K562 (cell line): ENCODE data around the gene MCCD1. TPM values are rescaled to one million over a fixed set of nuclear protein-coding genes. Genes with fewer than 3 reads are reported as not detected.

ENCODE experiments used
- ARID1B ChIP-seq: fragments of 450-650 bp; IDR thresholded peaks from 2 replicates; pipeline ENCODE4 v1.6.1; 2016; ENCODE audit warnings: antibody characterized with exemption, mild to moderate bottlenecking, inconsistent platforms
- CC2D1A ChIP-seq: fragments of 450-650 bp; IDR thresholded peaks from 2 replicates; pipeline ENCODE4 v1.6.1; 2017; ENCODE audit warnings: mild to moderate bottlenecking
- DMBX1 ChIP-seq: fragments of 250-450 bp; sonication (Bioruptor Pico); IDR thresholded peaks from 2 replicates; pipeline ENCODE4 v1.8.0; 2022; ENCODE audit warnings: inconsistent platforms, mild to moderate bottlenecking, moderate library complexity, borderline replicate concordance
- FOSL1 ChIP-seq: fragments of 200-800 bp; sonication (Bioruptor generic); conservative IDR thresholded peaks from 2 replicates; pipeline ENCODE4 v1.6.1; 2016; ENCODE audit warnings: missing genetic modification characterization, missing compliant biosample characterization
- FOXA3 ChIP-seq, 2 experiments: fragments of 450-650 bp in 1 of 2; sonication (generic) in 1 of 2; formaldehyde crosslinking; IDR thresholded peaks in 1 of 2; conservative IDR thresholded peaks in 1 of 2; 2 replicates each; pipeline versions ENCODE4 v1.4.0 to v1.8.0; 2020 to 2022; ENCODE audit warnings: mild to moderate bottlenecking in 2 of 2, missing genetic modification reagents in 1 of 2
- KAT2B ChIP-seq: IDR thresholded peaks from one replicate; pipeline ENCODE4 v1.6.1; 2012; ENCODE audit warnings: low read depth, mild to moderate bottlenecking, control low read depth, inconsistent platforms, low read length, moderate library complexity
- SMARCE1 ChIP-seq: fragments of 450-650 bp; IDR thresholded peaks from 2 replicates; pipeline ENCODE4 v1.7.1; 2016; ENCODE audit warnings: mild to moderate bottlenecking
- TAF15 ChIP-seq: fragments of 200-400 bp; formaldehyde crosslinking; IDR thresholded peaks from 2 replicates; pipeline ENCODE4 v1.6.1; 2017; ENCODE audit warnings: mild to moderate bottlenecking, low read depth, low read length, moderate library complexity
- TAL1 ChIP-seq: fragments of 450-650 bp; IDR thresholded peaks from 2 replicates; pipeline ENCODE4 v1.6.1; 2016; ENCODE audit warnings: mild to moderate bottlenecking
- XRCC3 ChIP-seq: fragments of 450-650 bp; IDR thresholded peaks from 2 replicates; pipeline ENCODE4 v1.6.1; 2017; ENCODE audit warnings: mild to moderate bottlenecking, moderate library complexity
- ZFP36 ChIP-seq: fragments of 150-350 bp; IDR thresholded peaks from 2 replicates; pipeline ENCODE4 v1.6.1; 2018; ENCODE audit warnings: low read length, low read depth; ENCODE audit not compliant: partially characterized antibody
- polyA plus RNA-seq, 8 experiments: library from polyadenylated mRNA; depleted of rRNA in 4 of 8; stranded (reverse) in 5 of 8; unstranded in 3 of 8; fragments of >200 nt; fragmentation: Nextera tagmentation in 2 of 8; fragmentation: Illumina TruSeq in 1 of 8; extraction: Ambion mirVana in 2 of 8; extraction: Trizol in 1 of 8; gene quantifications; 2 replicates each; pipeline versions ENCODE4 v1.2.1 to v1.2.3, GENCODE V29; 2011 to 2014; ENCODE audit warnings: inconsistent platforms in 1 of 8, missing spikeins in 1 of 8
- total RNA-seq, 7 experiments: library from RNA; depleted of rRNA in 6 of 7; stranded (reverse); fragments of >200 nt in 6 of 7; fragmentation: Illumina TruSeq in 2 of 7; extraction: Trizol in 2 of 7; gene quantifications; 2 replicates each; pipeline versions ENCODE4 v1.2.1 to v1.2.3, GENCODE V29; 2011 to 2021; ENCODE audit warnings: low replicate concordance in 1 of 7
- TF ChIP-seq, protein P1 (sequence below), 2 experiments: fragments of 450-650 bp in 1 of 2; sonication (generic) in 1 of 2; formaldehyde crosslinking; conservative IDR thresholded peaks; 2 replicates each; pipeline versions ENCODE4 v1.4.0 to v1.8.1; 2020 to 2022; ENCODE audit warnings: mild to moderate bottlenecking in 1 of 2, missing genetic modification reagents in 1 of 2
- TF ChIP-seq, protein P2 (sequence below): fragments of 250-450 bp; sonication (Bioruptor Pico); IDR thresholded peaks from 2 replicates; pipeline ENCODE4 v1.5.0; 2022; ENCODE audit warnings: mild to moderate bottlenecking
- TF ChIP-seq, protein P3 (sequence below): IDR thresholded peaks from 2 replicates; pipeline ENCODE4 v1.6.1; 2011; ENCODE audit not compliant: insufficient read length; ENCODE audit errors: extremely low read depth
- TF ChIP-seq, protein P4 (sequence below): fragments of 250-450 bp; sonication (Bioruptor Pico); IDR thresholded peaks from 2 replicates; pipeline ENCODE4 v1.5.0; 2020; ENCODE audit warnings: mild to moderate bottlenecking
- TF ChIP-seq, protein P5 (sequence below): fragments of 450-650 bp; formaldehyde crosslinking; IDR thresholded peaks from 2 replicates; pipeline ENCODE4 v1.4.0; 2020; ENCODE audit warnings: mild to moderate bottlenecking, mixed read lengths
- TF ChIP-seq, protein P6 (sequence below): fragments of 250-450 bp; sonication (Bioruptor Pico); IDR thresholded peaks from 2 replicates; pipeline ENCODE4 v1.5.0; 2021

Gene MCCD1
- total and polyA plus RNA-seq, 9 of the 15 experiments (the other 6 are each of a cell fraction or from before 2014, with no cell fraction given): not detected

DNA sequence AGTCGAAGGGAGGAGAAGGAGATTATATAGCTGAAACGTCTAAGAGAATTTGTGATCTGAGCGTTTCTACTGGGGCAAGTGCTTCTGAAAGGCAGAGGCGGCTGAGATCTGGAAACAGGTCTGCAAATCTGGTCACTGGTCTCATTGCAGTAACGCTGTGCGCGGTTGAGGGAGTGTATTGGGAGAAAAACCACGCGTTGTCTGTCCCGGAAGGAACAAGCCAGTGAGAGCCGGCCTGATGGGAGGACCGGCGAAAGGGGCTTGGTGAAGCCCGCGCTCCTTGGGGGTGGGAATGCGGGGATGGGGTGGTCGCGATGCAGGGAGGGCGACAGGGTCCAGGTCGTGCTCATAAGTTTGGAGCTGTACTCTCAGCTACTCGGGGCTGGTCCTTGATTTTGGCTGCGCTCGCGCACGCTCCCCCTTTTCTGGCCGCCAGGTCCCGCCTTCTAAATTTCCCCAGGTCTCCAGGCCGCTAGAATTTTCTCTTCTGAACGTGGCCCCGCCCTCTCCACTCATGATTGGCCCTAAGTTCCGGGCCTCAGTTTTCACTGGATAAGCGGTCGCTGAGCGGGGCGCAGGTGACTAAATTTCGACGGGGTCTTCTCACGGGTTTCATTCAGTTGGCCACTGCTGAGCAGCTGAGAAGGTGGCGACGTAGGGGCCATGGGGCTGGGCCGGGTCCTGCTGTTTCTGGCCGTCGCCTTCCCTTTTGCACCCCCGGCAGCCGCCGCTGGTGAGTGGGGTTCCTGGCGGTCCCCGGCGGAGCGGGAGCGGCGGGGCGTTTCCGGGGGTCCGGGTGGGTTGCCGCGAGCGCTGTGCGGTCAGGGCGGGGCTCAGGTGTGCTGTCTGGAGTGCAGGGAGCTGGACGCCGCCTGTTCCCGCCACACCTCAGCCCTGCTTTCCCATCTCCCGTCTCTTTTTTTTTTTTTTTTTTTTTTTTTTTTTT, 31.0 kb upstream of the MCCD1 start, which contains the start of gene MICB (continued):
- TF ChIP-seq, protein P1, sequence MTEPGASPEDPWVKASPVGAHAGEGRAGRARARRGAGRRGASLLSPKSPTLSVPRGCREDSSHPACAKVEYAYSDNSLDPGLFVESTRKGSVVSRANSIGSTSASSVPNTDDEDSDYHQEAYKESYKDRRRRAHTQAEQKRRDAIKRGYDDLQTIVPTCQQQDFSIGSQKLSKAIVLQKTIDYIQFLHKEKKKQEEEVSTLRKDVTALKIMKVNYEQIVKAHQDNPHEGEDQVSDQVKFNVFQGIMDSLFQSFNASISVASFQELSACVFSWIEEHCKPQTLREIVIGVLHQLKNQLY (CRISPR knock-in tag; conservative IDR thresholded peaks at IDR 0.05): no peak
- TF ChIP-seq SMARCE1 (no peak), XRCC3 (no peak), DMBX1 (no peak), FOSL1 (tag) (no peak), FOXA3 (CRISPR knock-in tag; conservative IDR thresholded peaks at IDR 0.05 in 1 of 2, IDR thresholded peaks at IDR 0.05 in 1 of 2) (no peak), ZFP36 (no peak), TAF15 (no peak), KAT2B (no peak), TAL1 (no peak), CC2D1A (no peak), ARID1B (no peak)
- TF ChIP-seq, protein P2, sequence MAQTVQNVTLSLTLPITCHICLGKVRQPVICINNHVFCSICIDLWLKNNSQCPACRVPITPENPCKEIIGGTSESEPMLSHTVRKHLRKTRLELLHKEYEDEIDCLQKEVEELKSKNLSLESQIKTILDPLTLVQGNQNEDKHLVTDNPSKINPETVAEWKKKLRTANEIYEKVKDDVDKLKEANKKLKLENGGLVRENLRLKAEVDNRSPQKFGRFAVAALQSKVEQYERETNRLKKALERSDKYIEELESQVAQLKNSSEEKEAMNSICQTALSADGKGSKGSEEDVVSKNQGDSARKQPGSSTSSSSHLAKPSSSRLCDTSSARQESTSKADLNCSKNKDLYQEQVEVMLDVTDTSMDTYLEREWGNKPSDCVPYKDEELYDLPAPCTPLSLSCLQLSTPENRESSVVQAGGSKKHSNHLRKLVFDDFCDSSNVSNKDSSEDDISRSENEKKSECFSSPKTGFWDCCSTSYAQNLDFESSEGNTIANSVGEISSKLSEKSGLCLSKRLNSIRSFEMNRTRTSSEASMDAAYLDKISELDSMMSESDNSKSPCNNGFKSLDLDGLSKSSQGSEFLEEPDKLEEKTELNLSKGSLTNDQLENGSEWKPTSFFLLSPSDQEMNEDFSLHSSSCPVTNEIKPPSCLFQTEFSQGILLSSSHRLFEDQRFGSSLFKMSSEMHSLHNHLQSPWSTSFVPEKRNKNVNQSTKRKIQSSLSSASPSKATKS (CRISPR knock-in tag): no peak
- TF ChIP-seq, protein P3, sequence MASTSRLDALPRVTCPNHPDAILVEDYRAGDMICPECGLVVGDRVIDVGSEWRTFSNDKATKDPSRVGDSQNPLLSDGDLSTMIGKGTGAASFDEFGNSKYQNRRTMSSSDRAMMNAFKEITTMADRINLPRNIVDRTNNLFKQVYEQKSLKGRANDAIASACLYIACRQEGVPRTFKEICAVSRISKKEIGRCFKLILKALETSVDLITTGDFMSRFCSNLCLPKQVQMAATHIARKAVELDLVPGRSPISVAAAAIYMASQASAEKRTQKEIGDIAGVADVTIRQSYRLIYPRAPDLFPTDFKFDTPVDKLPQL: peak; percentile 34
- TF ChIP-seq, protein P4, sequence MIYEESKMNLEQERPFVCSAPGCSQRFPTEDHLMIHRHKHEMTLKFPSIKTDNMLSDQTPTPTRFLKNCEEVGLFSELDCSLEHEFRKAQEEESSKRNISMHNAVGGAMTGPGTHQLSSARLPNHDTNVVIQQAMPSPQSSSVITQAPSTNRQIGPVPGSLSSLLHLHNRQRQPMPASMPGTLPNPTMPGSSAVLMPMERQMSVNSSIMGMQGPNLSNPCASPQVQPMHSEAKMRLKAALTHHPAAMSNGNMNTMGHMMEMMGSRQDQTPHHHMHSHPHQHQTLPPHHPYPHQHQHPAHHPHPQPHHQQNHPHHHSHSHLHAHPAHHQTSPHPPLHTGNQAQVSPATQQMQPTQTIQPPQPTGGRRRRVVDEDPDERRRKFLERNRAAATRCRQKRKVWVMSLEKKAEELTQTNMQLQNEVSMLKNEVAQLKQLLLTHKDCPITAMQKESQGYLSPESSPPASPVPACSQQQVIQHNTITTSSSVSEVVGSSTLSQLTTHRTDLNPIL (CRISPR knock-in tag): no peak
- TF ChIP-seq, protein P5, sequence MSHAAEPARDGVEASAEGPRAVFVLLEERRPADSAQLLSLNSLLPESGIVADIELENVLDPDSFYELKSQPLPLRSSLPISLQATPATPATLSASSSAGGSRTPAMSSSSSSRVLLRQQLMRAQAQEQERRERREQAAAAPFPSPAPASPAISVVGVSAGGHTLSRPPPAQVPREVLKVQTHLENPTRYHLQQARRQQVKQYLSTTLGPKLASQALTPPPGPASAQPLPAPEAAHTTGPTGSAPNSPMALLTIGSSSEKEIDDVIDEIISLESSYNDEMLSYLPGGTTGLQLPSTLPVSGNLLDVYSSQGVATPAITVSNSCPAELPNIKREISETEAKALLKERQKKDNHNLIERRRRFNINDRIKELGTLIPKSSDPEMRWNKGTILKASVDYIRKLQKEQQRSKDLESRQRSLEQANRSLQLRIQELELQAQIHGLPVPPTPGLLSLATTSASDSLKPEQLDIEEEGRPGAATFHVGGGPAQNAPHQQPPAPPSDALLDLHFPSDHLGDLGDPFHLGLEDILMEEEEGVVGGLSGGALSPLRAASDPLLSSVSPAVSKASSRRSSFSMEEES (CRISPR knock-in tag): no peak
- TF ChIP-seq, protein P6, sequence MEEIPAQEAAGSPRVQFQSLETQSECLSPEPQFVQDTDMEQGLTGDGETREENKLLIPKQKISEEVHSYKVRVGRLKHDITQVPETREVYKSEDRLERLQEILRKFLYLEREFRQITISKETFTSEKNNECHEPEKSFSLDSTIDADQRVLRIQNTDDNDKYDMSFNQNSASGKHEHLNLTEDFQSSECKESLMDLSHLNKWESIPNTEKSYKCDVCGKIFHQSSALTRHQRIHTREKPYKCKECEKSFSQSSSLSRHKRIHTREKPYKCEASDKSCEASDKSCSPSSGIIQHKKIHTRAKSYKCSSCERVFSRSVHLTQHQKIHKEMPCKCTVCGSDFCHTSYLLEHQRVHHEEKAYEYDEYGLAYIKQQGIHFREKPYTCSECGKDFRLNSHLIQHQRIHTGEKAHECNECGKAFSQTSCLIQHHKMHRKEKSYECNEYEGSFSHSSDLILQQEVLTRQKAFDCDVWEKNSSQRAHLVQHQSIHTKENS (CRISPR knock-in tag): no peak
